Adrenal gland (tissue), 19 donors: ENCODE data around the gene ATXN2L. TPM values are rescaled to one million over a fixed set of nuclear protein-coding genes. Genes with fewer than 3 reads are reported as not detected.
A peak's percentile ranks its signal among the peaks of the same experiment; 100 is the strongest.
"Not testable (repeated sequence)": the region's sequence is repeated elsewhere in the genome, so short reads cannot be mapped to it uniquely, and the experiment has no call there.

Source experiments
- DNase-seq, 7 donors: peaks; one replicate each; pipeline ENCODE4 v3.0.0-alpha.2; 2019 to 2020
- H3K27ac ChIP-seq, 5 donors: fragments of 200-600 bp; sonication (generic) in 4 of 5; 1 replicate in 3 of 5; 2 replicates in 2 of 5; pipeline versions ENCODE4 v1.5.1 to v1.8.0; 2016 to 2020; ENCODE audit warnings: mild to moderate bottlenecking in 1 of 5
- H3K27me3 ChIP-seq: fragments of 200-600 bp; 2 replicates; pipeline ENCODE4 v1.8.0; 2021
- H3K36me3 ChIP-seq, 2 donors: fragments of 200-600 bp; replicated peaks in 1 of 2; 1 replicate in 1 of 2; 2 replicates in 1 of 2; pipeline versions ENCODE4 v1.5.1 to v1.8.0; 2018 to 2022
- H3K4me1 ChIP-seq, 2 donors: fragments of 200-600 bp; replicated peaks in 1 of 2; 1 replicate in 1 of 2; 2 replicates in 1 of 2; pipeline versions ENCODE4 v1.5.1 to v1.8.0; 2018 to 2021
- H3K4me3 ChIP-seq, 4 donors: fragments of 200-600 bp; sonication (generic) in 3 of 4; one replicate each; pipeline ENCODE4 v1.5.1; 2016 to 2018
- H3K9me3 ChIP-seq, 3 donors: fragments of 200-600 bp; sonication (generic) in 1 of 3; replicated peaks in 1 of 3; 1 replicate in 2 of 3; 2 replicates in 1 of 3; pipeline versions ENCODE4 v1.5.1 to v1.8.0; 2016 to 2021
- POLR2A ChIP-seq, 2 donors: fragments of 450-650 bp; IDR thresholded peaks; one replicate each; pipeline ENCODE4 v1.6.1; 2017; ENCODE audit warnings: antibody characterized with exemption in 2 of 2, mild to moderate bottlenecking in 2 of 2, moderate library complexity in 1 of 2
- WGBS, 4 donors: extraction: QIAGEN DNeasy Blood & Tissue Kit in 2 of 4; methylation state at CpG; one replicate each; pipeline versions ENCODE4 v1.1.5 to v1.1.7; 2013 to 2017; 5-methylcytosine and 5-hydroxymethylcytosine counted together
- intact Hi-C, 2 donors: fragments of 100-400 bp; cut with DNase I; formaldehyde crosslinking; loops; one replicate each; pipeline versions ENCODE4 v1.14.1 to v1.15.0; 2022 to 2023
- long read RNA-seq, 10 donors: library from polyadenylated mRNA in 3 of 10; unstranded in 2 of 10; stranded (forward) in 1 of 10; transcript quantifications; one replicate each; pipeline ENCODE4 v2.0.0 and lab custom pipeline, GENCODE V29; 2021 to 2026
- polyA plus RNA-seq, 3 donors: library from polyadenylated mRNA; stranded (reverse); fragments of 200-250 nt in 2 of 3; fragments of 350-450 nt in 1 of 3; fragmentation: Illumina TruSeq in 1 of 3; extraction: RNeasy Lipid Tissue Mini Kit (QIAGEN cat#74804) in 1 of 3; gene quantifications; one replicate each; pipeline ENCODE4 v1.2.3, GENCODE V29; 2013 to 2014
- total RNA-seq, 9 donors: library from RNA; depleted of rRNA in 4 of 9; stranded (reverse); fragments of >200 nt in 4 of 9; fragments of 120-200 nt in 1 of 9; fragmentation: NEBNext Ultra II Directional in 1 of 9; extraction: Animal tissue kit (Norgen Biotek cat#: 25700) in 1 of 9; gene quantifications; one replicate each; pipeline versions ENCODE4 v1.1.0 to v1.2.4, GENCODE V29; 2013 to 2023
- TF ChIP-seq, protein P1 (sequence below), 6 experiments: fragments of 450-650 bp in 4 of 6; fragments of 200-600 bp in 2 of 6; sonication (generic) in 1 of 6; IDR thresholded peaks; 1 replicate in 5 of 6; 2 replicates in 1 of 6; pipeline versions ENCODE4 v1.5.1 to v1.8.0; 2016 to 2021; ENCODE audit warnings: antibody characterized with exemption in 6 of 6, mild to moderate bottlenecking in 2 of 6, moderate library complexity in 1 of 6
- donor health status: healthy with polysubstance abuse.
- donor health status: Bipolar disorder and iron deficiency.
- donor health status: DM: yes; HTN: yes; CAD: no.
- donor health status: DM: no; HTN: no; CAD: no.
- donor health status: DM: no; HTN: no; CAD: no.
- donor health status: DM: yes; HTN: yes; CAD: no.

Gene ATXN2L, protein sequence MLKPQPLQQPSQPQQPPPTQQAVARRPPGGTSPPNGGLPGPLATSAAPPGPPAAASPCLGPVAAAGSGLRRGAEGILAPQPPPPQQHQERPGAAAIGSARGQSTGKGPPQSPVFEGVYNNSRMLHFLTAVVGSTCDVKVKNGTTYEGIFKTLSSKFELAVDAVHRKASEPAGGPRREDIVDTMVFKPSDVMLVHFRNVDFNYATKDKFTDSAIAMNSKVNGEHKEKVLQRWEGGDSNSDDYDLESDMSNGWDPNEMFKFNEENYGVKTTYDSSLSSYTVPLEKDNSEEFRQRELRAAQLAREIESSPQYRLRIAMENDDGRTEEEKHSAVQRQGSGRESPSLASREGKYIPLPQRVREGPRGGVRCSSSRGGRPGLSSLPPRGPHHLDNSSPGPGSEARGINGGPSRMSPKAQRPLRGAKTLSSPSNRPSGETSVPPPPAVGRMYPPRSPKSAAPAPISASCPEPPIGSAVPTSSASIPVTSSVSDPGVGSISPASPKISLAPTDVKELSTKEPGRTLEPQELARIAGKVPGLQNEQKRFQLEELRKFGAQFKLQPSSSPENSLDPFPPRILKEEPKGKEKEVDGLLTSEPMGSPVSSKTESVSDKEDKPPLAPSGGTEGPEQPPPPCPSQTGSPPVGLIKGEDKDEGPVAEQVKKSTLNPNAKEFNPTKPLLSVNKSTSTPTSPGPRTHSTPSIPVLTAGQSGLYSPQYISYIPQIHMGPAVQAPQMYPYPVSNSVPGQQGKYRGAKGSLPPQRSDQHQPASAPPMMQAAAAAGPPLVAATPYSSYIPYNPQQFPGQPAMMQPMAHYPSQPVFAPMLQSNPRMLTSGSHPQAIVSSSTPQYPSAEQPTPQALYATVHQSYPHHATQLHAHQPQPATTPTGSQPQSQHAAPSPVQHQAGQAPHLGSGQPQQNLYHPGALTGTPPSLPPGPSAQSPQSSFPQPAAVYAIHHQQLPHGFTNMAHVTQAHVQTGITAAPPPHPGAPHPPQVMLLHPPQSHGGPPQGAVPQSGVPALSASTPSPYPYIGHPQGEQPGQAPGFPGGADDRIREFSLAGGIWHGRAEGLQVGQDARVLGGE
- total RNA-seq: 100 to 1,000 TPM in 2 of 9 donors, 10 to 100 TPM in 7; 26.1 to 118 (median 87.3) TPM
- polyA plus RNA-seq: 100 to 1,000 TPM in 2 of 3 donors, 10 to 100 TPM in 1; 44.3 to 342 (median 126) TPM
- long read RNA-seq, donor 1, partial matches to known transcripts: 5 of 7 reads
- long read RNA-seq, donor 1, other reads (novel, unspliced or antisense): 0 of 7 reads
- long read RNA-seq, donor 2, partial matches to known transcripts: 5 of 10 reads
- long read RNA-seq, donor 2, other reads (novel, unspliced or antisense): 0 of 10 reads
- long read RNA-seq, donor 3, partial matches to known transcripts: 0 of 2 reads
- long read RNA-seq, donor 3, other reads (novel, unspliced or antisense): 0 of 2 reads
- long read RNA-seq, donor 4, partial matches to known transcripts: 1 of 3 reads
- long read RNA-seq, donor 4, other reads (novel, unspliced or antisense): 2 of 3 reads
- long read RNA-seq, donor 5, full-length matches to known transcripts: 8 of 36 reads
- long read RNA-seq, donor 5, partial matches to known transcripts: 18 of 36 reads
- long read RNA-seq, donor 5, other reads (novel, unspliced or antisense): 10 of 36 reads
- long read RNA-seq, donor 6, partial matches to known transcripts: 0 of 3 reads
- long read RNA-seq, donor 6, other reads (novel, unspliced or antisense): 3 of 3 reads
- long read RNA-seq, donor 7, partial matches to known transcripts: 10 of 10 reads
- long read RNA-seq, donor 7, other reads (novel, unspliced or antisense): 0 of 10 reads
- long read RNA-seq, donor 8: 0 reads
- long read RNA-seq, donor 9, partial matches to known transcripts: 0 of 2 reads
- long read RNA-seq, donor 9, other reads (novel, unspliced or antisense): 0 of 2 reads
- long read RNA-seq, donor 10, partial matches to known transcripts: 13 of 15 reads
- long read RNA-seq, donor 10, other reads (novel, unspliced or antisense): 0 of 15 reads

DNA sequence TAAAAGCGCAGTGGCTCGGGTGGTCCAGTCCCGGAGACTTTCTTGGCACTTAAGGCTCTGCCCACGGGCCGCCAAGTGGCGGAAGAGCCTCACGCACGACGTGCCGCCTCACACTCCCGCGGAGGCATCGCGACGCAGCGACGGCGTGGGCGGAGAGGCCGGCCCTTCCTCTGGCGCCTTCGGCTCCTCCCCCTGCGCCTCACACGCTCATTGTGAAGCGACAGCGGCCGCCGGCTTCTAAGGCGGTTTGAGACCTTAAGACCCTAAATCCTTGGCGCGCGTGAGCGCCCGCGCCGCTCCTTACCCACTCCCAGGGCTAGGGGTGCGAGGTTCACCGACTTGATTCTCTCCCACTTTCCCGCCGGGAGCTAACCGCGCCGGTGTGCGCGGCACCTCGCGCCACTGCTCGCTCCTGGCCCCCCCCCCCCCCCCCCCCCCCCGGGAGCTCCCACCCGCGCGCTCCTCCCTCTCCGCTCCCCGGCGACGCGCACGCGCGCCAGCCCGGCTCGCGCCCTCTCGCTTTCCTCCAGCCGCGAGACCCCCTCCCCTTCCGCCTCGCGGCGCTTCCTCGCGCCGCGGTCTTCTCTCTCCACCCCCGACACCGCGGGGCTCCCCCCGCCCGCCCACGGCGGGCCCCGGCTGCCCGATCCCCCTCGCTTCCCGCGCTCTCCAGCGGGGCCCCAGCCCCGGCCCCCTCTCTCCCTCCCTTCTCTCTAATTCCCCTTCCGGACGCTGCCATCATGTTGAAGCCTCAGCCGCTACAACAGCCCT is at the start of gene ATXN2L:
Gene ATXN2L, plus strand, starts transcription at position 480 of the 771 bp plus-strand sequence. Its CDS starts 261 bp downstream, at position 741.
- Histone ChIP-seq H3K4me1 (peaks cover 16 to 24% of the 10 kb centered on the region in 2 donors), H3K27ac (peak within 1 kb of the TSS; percentile 97 to 99 (median 99)), H3K36me3 (peaks cover 0 to 26% of the 10 kb centered on the region in 2 donors), H3K9me3 (no peaks in the 10 kb centered on the region), H3K27me3 (no peaks in the 10 kb centered on the region), H3K4me3 (peak within 1 kb of the TSS; percentile 88 to 99 (median 94))
- intact Hi-C loops: loop anchor here in 1 of 2 donors (2.0 to 5.0 kb wide), 2 partner anchors 24 to 125 kb away; partner anchors contain the start of gene TUFM
- peak; percentile 91 to 96 (median 94) for DNase-seq
- WGBS, 4 donors: 0 to 1% (median 1%) methylated on average over 5 to 72 of the region's 91 CpGs
- TF ChIP-seq POLR2A (IDR thresholded peaks at IDR 0.05): peak; percentile 65 to 85
- TF ChIP-seq, protein P1, sequence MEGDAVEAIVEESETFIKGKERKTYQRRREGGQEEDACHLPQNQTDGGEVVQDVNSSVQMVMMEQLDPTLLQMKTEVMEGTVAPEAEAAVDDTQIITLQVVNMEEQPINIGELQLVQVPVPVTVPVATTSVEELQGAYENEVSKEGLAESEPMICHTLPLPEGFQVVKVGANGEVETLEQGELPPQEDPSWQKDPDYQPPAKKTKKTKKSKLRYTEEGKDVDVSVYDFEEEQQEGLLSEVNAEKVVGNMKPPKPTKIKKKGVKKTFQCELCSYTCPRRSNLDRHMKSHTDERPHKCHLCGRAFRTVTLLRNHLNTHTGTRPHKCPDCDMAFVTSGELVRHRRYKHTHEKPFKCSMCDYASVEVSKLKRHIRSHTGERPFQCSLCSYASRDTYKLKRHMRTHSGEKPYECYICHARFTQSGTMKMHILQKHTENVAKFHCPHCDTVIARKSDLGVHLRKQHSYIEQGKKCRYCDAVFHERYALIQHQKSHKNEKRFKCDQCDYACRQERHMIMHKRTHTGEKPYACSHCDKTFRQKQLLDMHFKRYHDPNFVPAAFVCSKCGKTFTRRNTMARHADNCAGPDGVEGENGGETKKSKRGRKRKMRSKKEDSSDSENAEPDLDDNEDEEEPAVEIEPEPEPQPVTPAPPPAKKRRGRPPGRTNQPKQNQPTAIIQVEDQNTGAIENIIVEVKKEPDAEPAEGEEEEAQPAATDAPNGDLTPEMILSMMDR (IDR thresholded peaks at IDR 0.05): peak in 3 of 6 experiments; percentile 22 to 54 (median 31)

DNA sequence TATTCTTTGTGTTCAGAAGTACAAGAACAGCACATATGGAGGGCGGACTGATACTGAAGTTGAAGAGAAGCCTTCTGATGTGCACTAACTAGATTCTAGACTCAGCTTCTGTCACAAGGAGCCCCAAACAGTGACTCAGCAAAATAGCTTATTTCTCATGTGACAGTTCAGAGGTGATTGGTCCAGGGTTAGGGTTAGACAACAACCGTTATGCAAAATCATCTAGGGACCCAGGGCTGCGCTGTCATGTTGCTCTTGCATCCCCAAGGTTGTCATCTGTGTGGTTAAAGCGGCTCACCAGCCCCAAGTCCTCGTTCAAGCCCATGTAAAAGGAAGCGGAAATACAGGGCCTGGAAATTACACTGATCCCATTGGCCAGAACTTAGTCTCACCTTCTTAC is 41.1 kb upstream of the ATXN2L start:
- DNase-seq, H3K9me3 ChIP-seq, H3K27me3 ChIP-seq, H3K27ac ChIP-seq, intact Hi-C loops, H3K36me3 ChIP-seq, H3K4me1 ChIP-seq, H3K4me3 ChIP-seq: not testable (repeated sequence)
- WGBS, 4 donors: no CpG with 5 or more reads among the region's 6 CpGs

DNA sequence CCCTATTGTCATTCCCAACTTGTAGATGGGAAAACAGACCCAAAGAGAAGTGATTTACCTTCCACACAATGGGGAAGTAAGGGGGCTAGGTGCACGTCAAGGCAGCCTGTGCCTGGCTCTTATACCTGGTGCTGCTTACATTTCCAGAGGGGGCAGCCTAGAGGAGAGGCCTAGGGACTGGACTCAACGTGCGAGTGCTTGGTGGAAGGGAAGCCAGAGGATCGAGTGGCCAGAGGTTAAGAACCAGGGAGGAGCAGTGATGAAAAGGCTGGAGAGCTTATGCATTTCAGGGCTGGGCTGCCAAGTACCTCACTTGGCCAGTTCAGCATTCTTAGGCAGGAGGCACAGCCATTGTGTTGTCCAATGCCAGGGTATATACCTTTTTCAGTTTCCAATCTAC is 40.4 kb upstream of the ATXN2L start:
- H3K27ac ChIP-seq, H3K27me3 ChIP-seq, intact Hi-C loops, H3K4me1 ChIP-seq, H3K4me3 ChIP-seq, H3K36me3 ChIP-seq, H3K9me3 ChIP-seq, DNase-seq: not testable (repeated sequence)
- WGBS, 4 donors: no CpG with 5 or more reads among the region's 4 CpGs
